GM12865 (cell line): Measurements from ENCODE around the gene C1orf94.
"Not testable (repeated sequence)": the region's sequence is repeated elsewhere in the genome, so short reads cannot be mapped to it uniquely, and the experiment has no call there.

Source experiments
- DNase-seq: peaks from one replicate; pipeline ENCODE4 v3.0.0; 2010; ENCODE audit warnings: low read depth
- H3K4me3 ChIP-seq: 2 replicates; pipeline ENCODE4 v1.5.1; 2011; ENCODE audit warnings: mild to moderate bottlenecking, low read depth, low read length, control low read depth
- CTCF ChIP-seq: IDR thresholded peaks from 2 replicates; pipeline ENCODE4 v1.5.1; 2011; ENCODE audit warnings: low read length, control low read depth, low read depth, inconsistent platforms; ENCODE audit not compliant: insufficient read depth; ENCODE audit errors: missing control alignments

C1orf94 gene

GRCh38 chr1:34178072-34178471 is 1.4 kb downstream of the C1orf94 start:
- no peak for DNase-seq
- TF ChIP-seq CTCF = no peak
- H3K4me3 ChIP-seq = no peak overlapping the region

GRCh38 chr1:34183381-34183780 is 6.7 kb downstream of the C1orf94 start:
- DNase-seq, H3K4me3 ChIP-seq: not testable (repeated sequence)

GRCh38 chr1:34186741-34187494 is 10.2 kb downstream of the C1orf94 start:
- no peak overlapping the region for H3K4me3 ChIP-seq
- no peak for DNase-seq
- no peak for TF ChIP-seq CTCF

- H3K4me3 ChIP-seq = no peak overlapping the region
- no peak for TF ChIP-seq CTCF
- no peak for DNase-seq
Observed at GRCh38 chr1:34188418-34188817, 11.7 kb downstream of the C1orf94 start.

GRCh38 chr1:34188985-34189384 is 12.3 kb downstream of the C1orf94 start:
- H3K4me3 ChIP-seq = no peak overlapping the region
- no peak for DNase-seq
- no peak for TF ChIP-seq CTCF

- no peak for DNase-seq
- no peak overlapping the region for H3K4me3 ChIP-seq
- no peak for TF ChIP-seq CTCF
Observed at GRCh38 chr1:34190692-34191091, 14.0 kb downstream of the C1orf94 start.

GRCh38 chr1:34192621-34193020 is 15.9 kb downstream of the C1orf94 start:
- no peak overlapping the region for H3K4me3 ChIP-seq
- TF ChIP-seq CTCF = no peak
- DNase-seq = no peak
